T47D (cell line): ENCODE data around the gene DPY19L1.
"Not testable (repeated sequence)": the region's sequence is repeated elsewhere in the genome, so short reads cannot be mapped to it uniquely, and the experiment has no call there.

Experiments
- DNase-seq, 2 experiments: peaks; one replicate each; pipeline versions ENCODE4 v3.0.0 to v3.0.0-alpha.2; 2011 to 2012; ENCODE audit warnings: low read depth in 1 of 2, low spot score in 1 of 2
- JUND ChIP-seq: IDR thresholded peaks from 2 replicates; pipeline ENCODE4 v1.6.1; 2012; ENCODE audit warnings: low read depth
- in situ Hi-C: cut with HindIII; loops from 2 replicates; pipeline ENCODE4 v1.10.0; 2016; ENCODE audit warnings: low sequenced_read_pairs, low pct_unique_long_range_greater_than_20kb

DPY19L1 gene

DNA sequence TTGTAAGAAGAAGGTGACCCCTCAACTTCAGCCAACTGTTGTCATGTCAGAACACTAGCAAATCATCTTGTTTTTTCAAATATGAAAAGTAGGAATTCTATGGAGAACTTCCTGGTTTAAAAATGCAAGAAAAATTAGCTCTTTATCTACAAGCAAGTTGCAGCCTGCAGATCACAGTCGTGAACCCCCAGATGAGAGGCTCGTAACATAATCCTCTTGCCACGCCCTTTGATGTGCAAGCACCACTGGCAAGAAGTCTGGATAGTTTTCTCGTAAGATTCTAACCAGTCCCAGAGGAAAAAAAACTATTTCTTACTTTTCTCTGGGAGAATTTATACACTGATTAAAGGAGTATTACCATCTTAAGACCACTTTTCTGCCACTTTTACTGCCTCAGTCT, 132.3 kb downstream of the DPY19L1 start:
- DNase-seq = no peak
- in situ Hi-C loops = no loop called here
- TF ChIP-seq JUND = no peak

DNA sequence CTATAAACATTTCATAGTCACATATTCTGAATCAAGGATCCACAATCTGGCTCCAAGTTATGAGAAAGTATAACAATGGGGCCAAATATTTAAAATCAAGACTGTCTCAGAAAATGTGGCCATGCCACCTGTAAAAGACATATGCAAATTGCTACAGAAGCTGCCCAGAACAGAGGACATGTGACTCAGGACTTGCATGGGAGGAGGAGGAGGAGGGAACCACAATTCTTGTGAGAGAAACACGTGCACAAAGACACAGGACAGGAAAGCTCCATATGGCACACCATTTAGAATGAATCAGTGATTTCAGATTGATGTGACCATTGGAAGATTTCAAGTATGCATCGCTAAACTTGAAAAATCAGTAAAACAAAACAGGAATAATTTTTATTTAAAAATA, 133.4 kb downstream of the DPY19L1 start:
- DNase-seq, in situ Hi-C loops: not testable (repeated sequence)

DNA sequence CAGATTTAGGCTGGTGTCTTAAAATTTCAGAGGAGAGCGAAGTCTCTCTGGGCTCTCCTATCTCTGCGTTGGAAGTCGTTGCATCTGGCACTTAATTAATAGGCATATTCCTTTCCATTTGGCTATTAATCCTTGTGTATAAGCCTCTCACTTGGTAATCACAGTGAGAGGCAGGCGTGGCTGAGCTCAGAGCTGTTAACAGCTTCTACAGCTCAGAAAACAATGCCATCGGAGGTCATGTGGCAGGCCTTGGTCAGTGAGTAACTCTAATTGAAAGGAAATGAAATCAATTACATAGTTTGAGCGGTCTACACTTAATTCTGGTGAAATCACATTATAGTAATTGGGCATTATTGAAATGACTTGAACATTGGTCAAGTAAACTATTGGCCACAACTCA, 135.1 kb downstream of the DPY19L1 start:
- no peak for DNase-seq
- TF ChIP-seq JUND = no peak
- in situ Hi-C loops = no loop called here

GRCh38 chr7:34900891-34901513, 136.3 kb downstream of the DPY19L1 start:
- TF ChIP-seq JUND = no peak
- peak in 1 of 2 experiments; percentile 10 for DNase-seq
- in situ Hi-C loops = no loop called here

DNA sequence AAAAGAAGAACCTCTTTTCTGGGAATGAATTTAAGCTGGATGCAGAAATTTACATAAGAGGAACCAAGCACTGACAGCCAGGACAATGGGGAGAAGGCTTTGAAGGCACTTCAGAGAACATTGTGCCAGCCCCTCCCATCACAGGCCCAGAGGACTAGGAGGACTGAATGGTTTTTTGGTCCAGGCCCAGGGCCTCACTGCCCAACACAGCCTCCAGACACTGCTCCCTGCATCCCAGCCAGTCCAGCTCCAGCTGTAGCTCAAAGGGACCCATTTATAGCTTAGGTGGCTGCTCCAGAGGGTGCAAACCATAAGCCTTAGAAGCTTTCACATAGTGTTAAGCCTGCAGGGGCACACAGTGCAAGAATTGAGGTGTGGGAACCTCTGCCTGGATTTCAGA, 142.1 kb downstream of the DPY19L1 start:
- DNase-seq = no peak
- in situ Hi-C loops = no loop called here
- no peak for TF ChIP-seq JUND

DNA sequence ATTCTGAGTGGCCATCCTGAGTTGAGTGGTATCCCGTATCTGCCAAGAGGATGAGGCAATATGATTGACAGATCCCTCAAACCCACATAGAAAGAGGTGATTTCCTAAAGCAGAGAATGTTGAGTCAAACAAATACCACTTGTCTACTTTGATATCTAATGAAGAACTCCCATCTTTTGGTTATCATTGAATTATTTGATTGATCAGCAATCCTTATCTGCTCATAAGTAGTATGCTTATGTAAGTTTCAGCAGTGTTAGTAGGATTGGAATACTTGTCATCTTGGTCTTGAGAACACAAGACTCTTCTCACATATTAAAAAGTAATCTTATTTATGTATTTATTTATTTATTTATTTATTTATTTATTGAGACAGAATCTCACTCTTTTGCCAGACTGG, 147.3 kb downstream of the DPY19L1 start:
- in situ Hi-C loops = no loop called here
- no peak for TF ChIP-seq JUND

DNA sequence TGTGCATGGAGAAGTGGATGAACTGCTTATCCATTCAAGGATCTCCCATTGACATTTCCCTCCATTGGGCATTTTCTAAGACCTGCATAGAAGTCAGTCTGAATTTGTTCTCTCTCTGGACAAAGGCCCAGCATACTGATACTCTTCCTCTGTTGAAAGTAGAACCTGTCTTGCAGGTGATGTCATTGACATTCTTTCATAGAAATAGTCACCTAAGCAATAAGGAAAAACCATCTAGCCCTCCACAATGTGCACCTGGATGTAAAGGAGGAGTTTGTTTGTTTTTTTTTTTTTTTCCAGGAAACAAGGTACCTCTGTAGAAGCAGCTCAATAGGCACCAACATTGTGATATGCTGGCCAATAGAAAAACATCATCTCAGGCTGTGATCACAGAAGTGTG, 150.4 kb downstream of the DPY19L1 start:
- in situ Hi-C loops = no loop called here
- peak in 1 of 2 experiments; percentile 70 for DNase-seq
- 0 out of 2 replicates have a peak, but pooled peaks have one; percentile 36 for TF ChIP-seq JUND

More for the DNA sequence above, 147.3 kb downstream of the DPY19L1 start:
- no peak for DNase-seq

GRCh38 chr7:34883855-34884254, 153.4 kb downstream of the DPY19L1 start:
- in situ Hi-C loops, DNase-seq: not testable (repeated sequence)

DNA sequence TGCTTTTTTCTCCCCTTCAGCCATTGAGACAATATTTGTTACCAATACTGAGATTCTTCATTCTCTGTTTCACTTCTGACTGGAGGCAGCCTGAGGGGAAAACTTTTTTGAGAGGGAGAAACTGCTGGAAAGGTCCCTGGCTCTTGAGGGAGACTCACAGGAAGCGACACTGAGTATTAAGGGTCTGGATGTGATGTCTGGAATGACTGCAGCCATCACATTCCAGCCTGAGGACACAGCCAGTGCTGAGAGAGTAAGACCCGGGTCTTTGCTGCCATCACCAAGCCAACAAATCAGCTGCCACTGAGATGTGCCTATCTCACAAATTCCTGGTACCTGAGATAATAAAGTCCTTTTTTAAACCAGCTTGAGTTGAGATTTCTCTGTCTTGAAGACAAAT, 157.4 kb downstream of the DPY19L1 start:
- no peak for DNase-seq
- no peak for TF ChIP-seq JUND
- in situ Hi-C loops = no loop called here

DNA sequence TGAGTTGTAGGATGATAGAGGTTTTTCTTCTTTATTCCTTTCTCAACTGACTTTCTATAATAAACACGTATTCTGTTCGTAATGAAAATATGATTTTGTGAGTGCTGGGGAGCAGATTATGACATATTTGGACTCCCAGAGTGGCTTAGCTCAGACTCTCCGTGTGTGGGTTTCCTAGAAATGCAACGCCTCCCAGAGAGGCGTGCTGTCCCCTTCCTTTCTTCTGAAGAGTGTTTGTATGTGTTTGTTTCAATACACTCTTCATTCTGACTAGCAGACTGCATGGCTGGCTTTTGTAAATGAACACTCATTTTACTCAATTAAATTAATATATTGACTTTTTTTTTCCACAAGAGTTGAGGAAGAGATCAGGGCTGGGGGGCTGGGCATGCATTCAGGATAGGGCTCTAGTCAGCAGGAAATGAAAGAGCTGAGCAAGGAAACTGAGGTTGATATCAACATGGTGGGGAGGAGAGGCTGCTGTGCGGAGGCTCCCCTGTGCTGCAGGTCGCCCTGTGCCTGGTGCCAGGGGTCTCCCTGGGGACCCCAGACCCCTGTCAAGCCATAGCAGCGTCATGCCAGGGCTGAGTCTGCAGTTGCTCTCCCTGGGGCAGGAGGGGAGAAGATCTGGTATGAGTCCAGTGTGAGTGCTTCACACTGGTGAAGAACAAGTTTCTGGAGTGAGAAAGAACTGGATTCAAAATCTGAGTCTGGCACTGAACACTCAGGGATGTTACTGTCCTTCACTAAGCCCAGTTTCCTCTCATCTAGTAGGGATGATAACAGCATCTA, 158.1 kb downstream of the DPY19L1 start:
- in situ Hi-C loops, DNase-seq: not testable (repeated sequence)
